ENCODE results near the gene HYAL2.

DNA sequence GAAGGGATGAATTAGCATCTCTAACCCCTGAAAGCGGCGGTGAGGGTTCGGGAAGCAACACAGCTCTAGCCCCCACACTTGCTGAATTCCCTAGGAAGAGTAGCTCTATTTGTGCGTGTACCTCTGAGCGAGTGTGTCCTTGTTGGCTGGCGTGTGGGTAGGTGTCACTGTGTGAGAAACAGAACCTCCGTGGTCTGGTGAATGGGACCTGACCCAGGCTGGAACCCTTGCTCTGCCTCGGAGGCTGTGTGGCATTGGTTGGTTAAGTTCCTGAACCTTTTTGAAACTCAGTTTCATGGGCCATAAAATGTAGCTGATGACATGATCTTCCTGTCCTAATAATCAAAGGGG lies 37.2 kb upstream of the HYAL2 start:
- TF ChIP-seq JUND (IDR thresholded peaks at IDR 0.05; ENCODE audit: low read length), result no peak
- no peak for TF ChIP-seq SP2 (IDR thresholded peaks at IDR 0.05; ENCODE audit: low read length)
- no peak for TF ChIP-seq BCL11A (IDR thresholded peaks at IDR 0.05; ENCODE audit: low read depth in 2 of 2, low read length in 2 of 2)
- TF ChIP-seq, protein P1, sequence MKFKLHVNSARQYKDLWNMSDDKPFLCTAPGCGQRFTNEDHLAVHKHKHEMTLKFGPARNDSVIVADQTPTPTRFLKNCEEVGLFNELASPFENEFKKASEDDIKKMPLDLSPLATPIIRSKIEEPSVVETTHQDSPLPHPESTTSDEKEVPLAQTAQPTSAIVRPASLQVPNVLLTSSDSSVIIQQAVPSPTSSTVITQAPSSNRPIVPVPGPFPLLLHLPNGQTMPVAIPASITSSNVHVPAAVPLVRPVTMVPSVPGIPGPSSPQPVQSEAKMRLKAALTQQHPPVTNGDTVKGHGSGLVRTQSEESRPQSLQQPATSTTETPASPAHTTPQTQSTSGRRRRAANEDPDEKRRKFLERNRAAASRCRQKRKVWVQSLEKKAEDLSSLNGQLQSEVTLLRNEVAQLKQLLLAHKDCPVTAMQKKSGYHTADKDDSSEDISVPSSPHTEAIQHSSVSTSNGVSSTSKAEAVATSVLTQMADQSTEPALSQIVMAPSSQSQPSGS (IDR thresholded peaks at IDR 0.05; ENCODE audit: low read length), result no peak
